GM12878 (cell line): Measurements from ENCODE around the gene SPRR3. TPM values are rescaled to one million over a fixed set of nuclear protein-coding genes. Genes with fewer than 3 reads are reported as not detected.

ENCODE experiments used
- ATAC-seq: fragments of 200-7000 bp; cut with Tn5 transposase; 3 replicates; pipeline ENCODE4 v1.9.1; 2020; ENCODE audit warnings: mild to moderate bottlenecking, moderate library complexity
- BruUV-seq: library from RNA; stranded (reverse); fragments of 400-500 nt; replicated peaks from 2 replicates; lab custom pipeline; 2021; lab: Mats Ljungman, UMichigan
- CTCF ChIA-PET: fragments of 300-600 bp; sonication (Branson Sonifier 250); formaldehyde crosslinking; extraction: SDS; loops from one replicate; lab custom pipeline; 2021; ENCODE audit warnings: inconsistent platforms; lab: Yijun Ruan, JAX
- POLR2A ChIA-PET: fragments of 350-600 bp; formaldehyde crosslinking; extraction: SDS; loops from one replicate; lab custom pipeline; 2021; ENCODE audit warnings: inconsistent platforms; lab: Charles Lee
- RAD21 ChIA-PET: fragments of 300-600 bp; sonication (Branson Sonifier 250); formaldehyde crosslinking; loops from one replicate; lab custom pipeline; 2023; ENCODE audit warnings: antibody characterized with exemption; ENCODE audit not compliant: unreplicated experiment; lab: Charles Lee
- SMC1A ChIA-PET: fragments of 300-600 bp; sonication (Branson Sonifier 250); formaldehyde crosslinking; loops from one replicate; lab custom pipeline; 2023; ENCODE audit not compliant: unreplicated experiment, uncharacterized antibody; lab: Charles Lee
- DNase-seq: peaks from one replicate; pipeline ENCODE4 v3.0.0-alpha.2; 2011; ENCODE audit warnings: low read depth, low spot score
- FAIRE-seq: peaks from 3 replicates; lab custom pipeline; 2011; peaks lifted over from hg19 to GRCh38; lab: Jason Lieb, UNC
- H2AFZ ChIP-seq: 2 replicates; pipeline ENCODE4 v1.6.0; 2011; ENCODE audit warnings: low read depth, low read length, control low read depth; ENCODE audit not compliant: control insufficient read depth
- H3K27ac ChIP-seq: 2 replicates; pipeline ENCODE4 v1.5.1; 2011; ENCODE audit warnings: control low read depth; ENCODE audit not compliant: control insufficient read depth, insufficient read depth
- H3K27me3 ChIP-seq, 2 experiments: replicated peaks in 1 of 2; 2 replicates each; pipeline versions ENCODE4 v1.6.0 to v1.6.1; 2011; ENCODE audit warnings: low read length in 1 of 2; ENCODE audit not compliant: control insufficient read depth in 2 of 2, insufficient read depth in 2 of 2
- H3K36me3 ChIP-seq, 2 experiments: 2 replicates each; pipeline ENCODE4 v1.5.1; 2011; ENCODE audit warnings: low read length in 1 of 2; ENCODE audit not compliant: control insufficient read depth in 2 of 2, insufficient read depth in 2 of 2
- H3K4me1 ChIP-seq: 2 replicates; pipeline ENCODE4 v1.6.1; 2011; ENCODE audit warnings: mild to moderate bottlenecking, low read length, moderate library complexity, mixed read lengths; ENCODE audit not compliant: control insufficient read depth, insufficient read depth
- H3K4me2 ChIP-seq: 2 replicates; pipeline ENCODE4 v1.6.0; 2011; ENCODE audit warnings: control low read depth; ENCODE audit not compliant: control insufficient read depth, insufficient read depth
- H3K4me3 ChIP-seq: fragments of 200-600 bp; sonication (generic); 2 replicates; pipeline ENCODE4 v1.5.1; 2016
- H3K79me2 ChIP-seq: 2 replicates; pipeline ENCODE4 v1.6.0; 2011; ENCODE audit warnings: low read length; ENCODE audit not compliant: control insufficient read depth, insufficient read depth
- H3K9ac ChIP-seq: 2 replicates; pipeline ENCODE4 v1.8.0; 2011; ENCODE audit warnings: low read length, control low read depth, mixed read lengths; ENCODE audit not compliant: control insufficient read depth, insufficient read depth
- H3K9me3 ChIP-seq: replicated peaks from 3 replicates; pipeline ENCODE4 v1.5.1; 2011; ENCODE audit warnings: mild to moderate bottlenecking, low read length; ENCODE audit not compliant: control insufficient read depth, insufficient read depth
- H4K20me1 ChIP-seq: 2 replicates; pipeline ENCODE4 v1.6.0; 2011; ENCODE audit not compliant: control insufficient read depth, insufficient read depth
- BCL11A ChIP-seq: IDR thresholded peaks from 2 replicates; pipeline ENCODE4 v1.6.1; 2011; ENCODE audit warnings: low read depth, low read length
- EGR1 ChIP-seq, 2 experiments: IDR thresholded peaks; 1 replicate in 1 of 2; 2 replicates in 1 of 2; pipeline ENCODE4 v1.6.1; 2011 to 2012; ENCODE audit warnings: low read depth in 2 of 2, low read length in 2 of 2, borderline replicate concordance in 1 of 2, mild to moderate bottlenecking in 1 of 2, moderate library complexity in 1 of 2
- EZH2 ChIP-seq: IDR thresholded peaks from 2 replicates; pipeline ENCODE4 v1.6.1; 2012; ENCODE audit warnings: low read depth, mild to moderate bottlenecking, control low read depth, inconsistent platforms, low read length, borderline replicate concordance; ENCODE audit not compliant: control insufficient read depth
- GABPA ChIP-seq: IDR thresholded peaks from 2 replicates; pipeline ENCODE4 v1.6.1; 2014; ENCODE audit warnings: antibody characterized with exemption, low read depth, mild to moderate bottlenecking, inconsistent platforms
- HDAC2 ChIP-seq: fragments of 200-600 bp; sonication (generic); IDR thresholded peaks from 2 replicates; pipeline ENCODE4 v1.6.1; 2017
- RCOR1 ChIP-seq: conservative IDR thresholded peaks from 2 replicates; pipeline ENCODE4 v1.6.1; 2012; ENCODE audit warnings: low read depth, low read length, improper control_type of control experiment
- RELA ChIP-seq: fragments of 450-650 bp; IDR thresholded peaks from 2 replicates; pipeline ENCODE4 v1.8.0; 2014; ENCODE audit warnings: borderline replicate concordance; ENCODE audit not compliant: partially characterized antibody
- SMC3 ChIP-seq: IDR thresholded peaks from 2 replicates; pipeline ENCODE4 v1.6.1; 2011; ENCODE audit warnings: low read length, improper control_type of control experiment, borderline replicate concordance
- SREBF2 ChIP-seq: IDR thresholded peaks from 2 replicates; pipeline ENCODE4 v1.6.1; 2012; ENCODE audit warnings: mild to moderate bottlenecking, low read length
- WRNIP1 ChIP-seq: IDR thresholded peaks from 2 replicates; pipeline ENCODE4 v1.6.1; 2011; ENCODE audit warnings: low read depth, low read length, improper control_type of control experiment, borderline replicate concordance
- WGBS: methylation state at CpG from one replicate; pipeline ENCODE4 v1.1.6; 2016; ENCODE audit warnings: low lambda C conversion rate; ENCODE audit not compliant: insufficient replicate concordance, insufficient coverage; ENCODE audit errors: missing lambda C conversion rate; 5-methylcytosine and 5-hydroxymethylcytosine counted together
- in situ Hi-C: fragments of 300-500 bp; cut with MboI; formaldehyde crosslinking; loops from 9 replicates; pipeline ENCODE4 v1.14.3; 2018; ENCODE audit warnings: mixed read lengths
- intact Hi-C: fragments of 100-400 bp; cut with micrococcal nuclease; formaldehyde crosslinking; loops from one replicate; pipeline ENCODE4 v1.14.2; 2022; ENCODE audit not compliant: unreplicated experiment
- polyA plus RNA-seq, 11 experiments: library from polyadenylated mRNA; depleted of rRNA in 4 of 11; unstranded in 6 of 11; stranded (reverse) in 5 of 11; fragments of >200 nt; fragmentation: Nextera tagmentation in 4 of 11; fragmentation: Illumina TruSeq in 1 of 11; extraction: Ambion mirVana in 4 of 11; extraction: Trizol in 1 of 11; gene quantifications; 1 replicate in 1 of 11; 2 replicates in 10 of 11; pipeline versions ENCODE4 v1.2.1 to v1.2.3, GENCODE V29; 2011 to 2016; ENCODE audit warnings: inconsistent platforms in 2 of 11, missing spikeins in 2 of 11, low read depth in 1 of 11
- total RNA-seq, 4 experiments: library from RNA; depleted of rRNA in 3 of 4; stranded (reverse); fragments of >200 nt in 3 of 4; fragmentation: Illumina TruSeq in 1 of 4; extraction: Trizol in 1 of 4; gene quantifications; 2 replicates each; pipeline versions ENCODE4 v1.2.1 to v1.2.3, GENCODE V29; 2013 to 2021
- TF ChIP-seq, protein P1 (sequence below): fragments of 450-650 bp; IDR thresholded peaks from 2 replicates; pipeline ENCODE4 v1.6.1; 2017; ENCODE audit warnings: borderline replicate concordance
- TF ChIP-seq, protein P2 (sequence below): fragments of 450-650 bp; IDR thresholded peaks from 2 replicates; pipeline ENCODE4 v1.6.1; 2014; ENCODE audit warnings: mild to moderate bottlenecking
- TF ChIP-seq, protein P3 (sequence below): fragments of 150-350 bp; IDR thresholded peaks from 2 replicates; pipeline ENCODE4 v1.6.1; 2014; ENCODE audit warnings: mild to moderate bottlenecking, low read depth, low read length

The SPRR3 gene
- total and polyA plus RNA-seq, 10 of the 15 experiments (the other 5 are each of a cell fraction or from before 2014, with no cell fraction given) = not detected

DNA sequence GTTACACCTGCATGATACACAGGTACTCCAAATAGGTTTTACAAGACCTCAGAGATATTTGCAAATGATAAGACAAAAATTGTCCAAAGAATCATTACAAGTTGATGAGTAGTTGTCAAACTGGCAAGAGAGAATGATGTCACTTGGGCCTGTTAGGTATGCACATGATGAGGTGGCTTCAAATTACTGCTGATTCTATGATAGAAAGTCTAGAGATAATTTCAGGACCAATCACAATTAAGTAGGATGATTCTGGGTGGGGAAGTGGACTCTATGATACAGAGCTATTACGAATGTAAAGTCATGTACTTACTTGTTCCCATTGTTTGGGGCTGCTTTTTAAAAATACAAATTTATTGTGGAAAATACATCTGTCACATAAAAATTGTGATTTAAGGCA, 24.2 kb downstream of the SPRR3 start (continued):
- TF ChIP-seq BCL11A = no peak

DNA sequence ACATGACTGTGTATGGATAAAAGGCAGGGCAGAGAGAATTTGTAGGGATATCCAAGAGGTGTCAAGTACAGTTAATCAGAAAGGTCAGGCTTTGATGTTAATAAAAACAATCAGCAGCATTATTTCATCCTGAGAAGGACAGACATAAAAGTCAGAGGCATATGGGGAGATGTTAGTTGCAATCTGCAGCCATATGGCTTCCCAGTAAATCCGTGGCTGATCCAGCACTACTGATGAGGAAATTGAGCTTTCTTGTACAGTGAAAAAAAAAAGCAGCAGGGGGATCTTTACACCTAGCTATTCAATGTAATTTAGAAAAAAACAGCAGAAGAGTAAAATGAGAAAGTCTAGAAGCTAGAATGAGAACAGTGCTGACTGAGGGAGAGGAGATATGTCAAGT, 27.2 kb downstream of the SPRR3 start:
- H3K4me3 ChIP-seq = no peak overlapping the region
- no peaks in the 10 kb centered on the region for H3K9me3 ChIP-seq
- no peak overlapping the region for H2AFZ ChIP-seq
- no peaks in the 10 kb centered on the region for H3K4me1 ChIP-seq
- no peak overlapping the region for H3K9ac ChIP-seq
- TF ChIP-seq RCOR1 (no peak), GABPA (no peak), EZH2 (no peak)
- BruUV-seq = no TSS peak
- FAIRE-seq (no peak), DNase-seq (no peak), ATAC-seq (no peak)
- ChIA-PET RAD21 (no interaction called here), SMC1A (no interaction called here), CTCF (interaction anchor here (0.9 to 2.5 kb wide), 2 partner anchors 48 to 164 kb away, joined by 3 to 8 read pairs; no protein-coding TSS in a partner anchor), POLR2A (no interaction called here)
- no peak overlapping the region for H3K27ac ChIP-seq
- no peaks in the 10 kb centered on the region for H3K36me3 ChIP-seq
- no peaks in the 10 kb centered on the region for H3K79me2 ChIP-seq
- no peak overlapping the region for H3K4me2 ChIP-seq
- no peaks in the 10 kb centered on the region for H4K20me1 ChIP-seq
- 5% methylated on average over 1 of the region's 1 CpG for WGBS
- in situ Hi-C loops = no loop called here
- intact Hi-C loops = no loop called here
- H3K27me3 ChIP-seq = no peaks in the 10 kb centered on the region

DNA sequence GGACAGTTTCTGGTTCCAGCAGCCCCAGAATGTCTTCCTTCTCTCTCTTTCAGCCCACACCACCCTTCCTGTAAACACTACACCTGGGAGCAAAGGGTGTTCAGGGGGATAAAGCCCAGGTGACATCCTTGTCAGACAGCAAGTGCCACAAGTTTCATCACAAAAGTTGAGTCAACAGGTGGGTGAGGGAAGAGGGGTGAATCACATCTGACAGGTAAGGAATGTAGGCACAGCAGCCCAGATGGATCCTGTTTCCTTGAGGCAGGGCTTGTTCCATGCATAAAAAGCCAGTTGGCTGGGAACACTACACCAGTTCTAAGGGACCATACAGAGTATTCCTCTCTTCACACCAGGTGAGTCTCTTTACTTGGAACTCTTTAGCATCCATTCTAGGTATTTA, 29.3 kb downstream of the SPRR3 start, which contains the start of gene SPRR1B:
TSS of gene SPRR1B (plus strand) at position 309 of the 400 bp plus-strand sequence. CDS start 1,143 bp downstream, outside the sequence.
- RAD21 ChIA-PET = no interaction called here
- SMC1A ChIA-PET = interaction anchor here (1.2 kb wide), 1 partner anchor 14 kb away, joined by 3 read pairs; no protein-coding TSS in a partner anchor
- Histone ChIP-seq H3K79me2 (no peaks in the 10 kb centered on the region), H2AFZ (no peak within 1 kb of the TSS), H3K27me3 (no peaks in the 10 kb centered on the region; a peak in 1 of 4 replicates), H3K4me3 (no peak within 1 kb of the TSS), H3K27ac (no peak within 1 kb of the TSS), H3K36me3 (no peaks in the 10 kb centered on the region), H4K20me1 (no peaks in the 10 kb centered on the region), H3K4me1 (no peaks in the 10 kb centered on the region), H3K9ac (no peak within 1 kb of the TSS), H3K4me2 (no peak within 1 kb of the TSS), H3K9me3 (no peaks in the 10 kb centered on the region)
- DNase-seq (no peak), ATAC-seq (no peak), FAIRE-seq (no peak)
- intact Hi-C loops = loop anchor here (10.0 kb wide), 1 partner anchor 156 kb away; the partner anchor contains the start of gene SMCP
- no TSS peak for BruUV-seq
- POLR2A ChIA-PET = interaction anchor here (0.6 kb wide), 1 partner anchor 9 kb away, joined by 3 read pairs; no protein-coding TSS in a partner anchor
- in situ Hi-C loops = no loop called here
- CTCF ChIA-PET = no interaction called here
- no peak for TF ChIP-seq HDAC2
- TF ChIP-seq WRNIP1 = no peak
- TF ChIP-seq, protein P1, sequence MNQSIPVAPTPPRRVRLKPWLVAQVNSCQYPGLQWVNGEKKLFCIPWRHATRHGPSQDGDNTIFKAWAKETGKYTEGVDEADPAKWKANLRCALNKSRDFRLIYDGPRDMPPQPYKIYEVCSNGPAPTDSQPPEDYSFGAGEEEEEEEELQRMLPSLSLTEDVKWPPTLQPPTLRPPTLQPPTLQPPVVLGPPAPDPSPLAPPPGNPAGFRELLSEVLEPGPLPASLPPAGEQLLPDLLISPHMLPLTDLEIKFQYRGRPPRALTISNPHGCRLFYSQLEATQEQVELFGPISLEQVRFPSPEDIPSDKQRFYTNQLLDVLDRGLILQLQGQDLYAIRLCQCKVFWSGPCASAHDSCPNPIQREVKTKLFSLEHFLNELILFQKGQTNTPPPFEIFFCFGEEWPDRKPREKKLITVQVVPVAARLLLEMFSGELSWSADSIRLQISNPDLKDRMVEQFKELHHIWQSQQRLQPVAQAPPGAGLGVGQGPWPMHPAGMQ = no peak
- TF ChIP-seq RCOR1 = no peak
- no peak for TF ChIP-seq EGR1 (IDR thresholded peaks at IDR 0.05; ENCODE audit: borderline replicate concordance in 1 of 2, low read depth in 2 of 2, low read length in 2 of 2)
- no peak for TF ChIP-seq SMC3
- no peak for TF ChIP-seq RELA
- TF ChIP-seq, protein P2, sequence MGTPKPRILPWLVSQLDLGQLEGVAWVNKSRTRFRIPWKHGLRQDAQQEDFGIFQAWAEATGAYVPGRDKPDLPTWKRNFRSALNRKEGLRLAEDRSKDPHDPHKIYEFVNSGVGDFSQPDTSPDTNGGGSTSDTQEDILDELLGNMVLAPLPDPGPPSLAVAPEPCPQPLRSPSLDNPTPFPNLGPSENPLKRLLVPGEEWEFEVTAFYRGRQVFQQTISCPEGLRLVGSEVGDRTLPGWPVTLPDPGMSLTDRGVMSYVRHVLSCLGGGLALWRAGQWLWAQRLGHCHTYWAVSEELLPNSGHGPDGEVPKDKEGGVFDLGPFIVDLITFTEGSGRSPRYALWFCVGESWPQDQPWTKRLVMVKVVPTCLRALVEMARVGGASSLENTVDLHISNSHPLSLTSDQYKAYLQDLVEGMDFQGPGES = no peak
- TF ChIP-seq, protein P3, sequence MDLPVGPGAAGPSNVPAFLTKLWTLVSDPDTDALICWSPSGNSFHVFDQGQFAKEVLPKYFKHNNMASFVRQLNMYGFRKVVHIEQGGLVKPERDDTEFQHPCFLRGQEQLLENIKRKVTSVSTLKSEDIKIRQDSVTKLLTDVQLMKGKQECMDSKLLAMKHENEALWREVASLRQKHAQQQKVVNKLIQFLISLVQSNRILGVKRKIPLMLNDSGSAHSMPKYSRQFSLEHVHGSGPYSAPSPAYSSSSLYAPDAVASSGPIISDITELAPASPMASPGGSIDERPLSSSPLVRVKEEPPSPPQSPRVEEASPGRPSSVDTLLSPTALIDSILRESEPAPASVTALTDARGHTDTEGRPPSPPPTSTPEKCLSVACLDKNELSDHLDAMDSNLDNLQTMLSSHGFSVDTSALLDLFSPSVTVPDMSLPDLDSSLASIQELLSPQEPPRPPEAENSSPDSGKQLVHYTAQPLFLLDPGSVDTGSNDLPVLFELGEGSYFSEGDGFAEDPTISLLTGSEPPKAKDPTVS = no peak
- no peak for TF ChIP-seq SREBF2
